ENCODE data around the gene TTC34.
"Not testable (repeated sequence)": the region's sequence is repeated elsewhere in the genome, so short reads cannot be mapped to it uniquely, and the experiment has no call there.

Gene TTC34

GRCh38 chr1:2654443-2654948, 147.0 kb downstream of the TTC34 start:
- DNase-seq (ENCODE audit: low read depth, low spot score); H3K4me3 ChIP-seq (ENCODE audit: low read length): not testable (repeated sequence)

- not testable (repeated sequence) for DNase-seq (ENCODE audit: low read depth, low spot score); H3K4me3 ChIP-seq (ENCODE audit: low read length)
Measured at GRCh38 chr1:2653741-2654442, 147.6 kb downstream of the TTC34 start.

- not testable (repeated sequence) for H3K4me3 ChIP-seq (ENCODE audit: low read length)
Measured at GRCh38 chr1:2652926-2653571, 148.4 kb downstream of the TTC34 start.

GRCh38 chr1:2652152-2652925, 149.2 kb downstream of the TTC34 start:
- not testable (repeated sequence) for H3K4me3 ChIP-seq (ENCODE audit: low read length); DNase-seq (ENCODE audit: low read depth, low spot score)

More at GRCh38 chr1:2652926-2653571, 148.4 kb downstream of the TTC34 start:
- DNase-seq (ENCODE audit: low read depth, low spot score) = not testable (repeated sequence)

- H3K4me3 ChIP-seq (ENCODE audit: low read length) = no peak overlapping the region
- DNase-seq (ENCODE audit: low read depth, low spot score) = no peak
Measured at GRCh38 chr1:2650967-2651645, 150.4 kb downstream of the TTC34 start.

- no peak overlapping the region for H3K4me3 ChIP-seq (ENCODE audit: low read length)
- no peak for DNase-seq (ENCODE audit: low read depth, low spot score)
Measured at GRCh38 chr1:2646837-2647236, 154.7 kb downstream of the TTC34 start.

GRCh38 chr1:2645776-2646175, 155.7 kb downstream of the TTC34 start:
- no peak overlapping the region for H3K4me3 ChIP-seq (ENCODE audit: low read length)
- no peak for DNase-seq (ENCODE audit: low read depth, low spot score)

- no peak for DNase-seq (ENCODE audit: low read depth, low spot score)
- no peak overlapping the region for H3K4me3 ChIP-seq (ENCODE audit: low read length)
Measured at GRCh38 chr1:2645143-2645542, 156.3 kb downstream of the TTC34 start.

- DNase-seq (ENCODE audit: low read depth, low spot score) = no peak
- H3K4me3 ChIP-seq (ENCODE audit: low read length) = no peak overlapping the region
Measured at GRCh38 chr1:2644591-2645101, 156.8 kb downstream of the TTC34 start.

GRCh38 chr1:2644171-2644570, 157.3 kb downstream of the TTC34 start:
- H3K4me3 ChIP-seq (ENCODE audit: low read length) = no peak overlapping the region
- DNase-seq (ENCODE audit: low read depth, low spot score) = no peak

- DNase-seq (ENCODE audit: low read depth, low spot score) = no peak
- H3K4me3 ChIP-seq (ENCODE audit: low read length) = peak overlapping the region; percentile 40
Measured at GRCh38 chr1:2643414-2644077, 157.9 kb downstream of the TTC34 start.

- peak overlapping the region; percentile 54 for H3K4me3 ChIP-seq (ENCODE audit: low read length)
- peak; percentile 86 for DNase-seq (ENCODE audit: low read depth, low spot score)
Measured at GRCh38 chr1:2642560-2643413, 158.7 kb downstream of the TTC34 start.

GRCh38 chr1:2642131-2642559, 159.3 kb downstream of the TTC34 start:
- DNase-seq (ENCODE audit: low read depth, low spot score) = no peak
- peak overlapping the region; percentile 54 for H3K4me3 ChIP-seq (ENCODE audit: low read length)

- H3K4me3 ChIP-seq (ENCODE audit: low read length) = peak overlapping the region; percentile 54
Measured at GRCh38 chr1:2641381-2642130, 159.9 kb downstream of the TTC34 start.

GRCh38 chr1:2640626-2641025, 160.9 kb downstream of the TTC34 start:
- no peak overlapping the region for H3K4me3 ChIP-seq (ENCODE audit: low read length)
- no peak for DNase-seq (ENCODE audit: low read depth, low spot score)

More at GRCh38 chr1:2641381-2642130, 159.9 kb downstream of the TTC34 start:
- no peak for DNase-seq (ENCODE audit: low read depth, low spot score)

GRCh38 chr1:2639607-2640521, 161.6 kb downstream of the TTC34 start:
- no peak for DNase-seq (ENCODE audit: low read depth, low spot score)
- H3K4me3 ChIP-seq (ENCODE audit: low read length) = no peak overlapping the region

Data from Jurkat, Clone E6-1 (cell line).